Gastrocnemius medialis (tissue), 4 donors: ENCODE data around the gene HHLA2. TPM values are rescaled to one million over a fixed set of nuclear protein-coding genes. Genes with fewer than 3 reads are reported as not detected.

Experiments used
- ATAC-seq, 2 donors: fragments of 150-250 bp; one replicate each; pipeline ENCODE4 v1.9.1; 2016
- DNase-seq, 2 donors: peaks; one replicate each; pipeline ENCODE4 v3.0.0-alpha.2; 2019
- H3K27ac ChIP-seq, 4 donors: fragments of 200-600 bp; sonication (generic); 1 replicate in 1 of 4; 2 replicates in 3 of 4; pipeline ENCODE4 v1.5.1; 2016 to 2018; ENCODE audit warnings: mild to moderate bottlenecking in 2 of 4, moderate library complexity in 1 of 4
- H3K27me3 ChIP-seq, 3 donors: fragments of 200-600 bp; sonication (generic) in 2 of 3; 1 replicate in 1 of 3; 2 replicates in 2 of 3; pipeline versions ENCODE4 v1.5.1 to v1.6.0; 2016 to 2019; ENCODE audit warnings: mild to moderate bottlenecking in 1 of 3, moderate library complexity in 1 of 3
- H3K36me3 ChIP-seq, 2 donors: fragments of 200-600 bp; sonication (generic) in 1 of 2; one replicate each; pipeline ENCODE4 v1.5.1; 2017 to 2018
- H3K4me1 ChIP-seq, 2 donors: fragments of 200-600 bp; sonication (generic) in 1 of 2; one replicate each; pipeline ENCODE4 v1.5.1; 2016 to 2017; ENCODE audit warnings: mild to moderate bottlenecking in 2 of 2
- H3K4me3 ChIP-seq, 4 donors: fragments of 200-600 bp; sonication (generic) in 3 of 4; 1 replicate in 1 of 4; 2 replicates in 3 of 4; pipeline ENCODE4 v1.5.1; 2016 to 2019; ENCODE audit warnings: mild to moderate bottlenecking in 2 of 4
- H3K9me3 ChIP-seq, 3 donors: fragments of 200-600 bp; sonication (generic) in 2 of 3; 1 replicate in 1 of 3; 2 replicates in 2 of 3; pipeline ENCODE4 v1.5.1; 2016 to 2019
- POLR2A ChIP-seq, 2 donors: fragments of 450-650 bp; IDR thresholded peaks; one replicate each; pipeline ENCODE4 v1.6.1; 2017; ENCODE audit warnings: antibody characterized with exemption in 2 of 2, mild to moderate bottlenecking in 2 of 2, moderate library complexity in 2 of 2
- in situ Hi-C, 4 donors: fragments of 200-750 bp; cut with MboI; loops; one replicate each; pipeline versions ENCODE4 v1.15.0 to v1.8.0; 2017; ENCODE audit warnings: low sequenced_read_pairs in 4 of 4
- intact Hi-C: fragments of 100-400 bp; cut with DNase I; formaldehyde crosslinking; loops from one replicate; pipeline ENCODE4 v1.15.1; 2023; ENCODE audit warnings: low total_unique reads
- total RNA-seq, 4 donors: library from RNA; depleted of rRNA; stranded (reverse); fragments of >200 nt; gene quantifications; one replicate each; pipeline versions ENCODE4 v1.1.0 to v1.2.3, GENCODE V29; 2016
- TF ChIP-seq, protein P1 (sequence below), 5 experiments: fragments of 450-650 bp in 3 of 5; fragments of 200-600 bp in 2 of 5; sonication (generic) in 2 of 5; IDR thresholded peaks in 4 of 5; conservative IDR thresholded peaks in 1 of 5; 1 replicate in 4 of 5; 2 replicates in 1 of 5; pipeline ENCODE4 v1.5.1; 2016 to 2019; ENCODE audit warnings: antibody characterized with exemption in 5 of 5, mild to moderate bottlenecking in 3 of 5, moderate library complexity in 3 of 5

Gene HHLA2
- total RNA-seq, 4 donors from 2014 or later = 0.49 TPM; not detected in 3

DNA sequence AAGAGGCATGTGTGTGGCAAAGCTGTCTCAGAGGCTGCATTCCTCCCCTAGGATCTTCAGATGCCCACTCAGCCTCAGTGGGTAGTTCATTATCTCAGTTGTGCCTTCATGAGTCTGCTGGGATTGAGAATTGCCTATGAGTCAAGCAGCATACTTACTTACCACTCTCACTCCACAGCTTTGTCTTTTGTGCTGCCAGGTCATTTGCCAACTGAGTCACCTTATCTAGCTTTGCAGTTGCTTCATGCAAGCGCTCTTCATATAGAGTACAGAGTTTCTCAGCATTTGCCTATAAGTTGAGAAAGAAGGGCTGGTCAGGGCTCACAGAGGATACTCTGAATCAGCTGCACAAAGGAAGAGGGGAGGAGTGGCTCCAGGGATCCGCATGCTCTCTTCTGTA lies 124.6 kb downstream of the HHLA2 start:
- DNase-seq = no peak
- in situ Hi-C loops = loop anchor here in 1 of 4 donors (25.0 kb wide), 1 partner anchor 484 kb away; no protein-coding TSS in a partner anchor
- Histone ChIP-seq H3K27me3 (no peaks in the 10 kb centered on the region), H3K9me3 (no peaks in the 10 kb centered on the region), H3K4me1 (no peaks in the 10 kb centered on the region), H3K36me3 (no peaks in the 10 kb centered on the region), H3K4me3 (no peak overlapping the region), H3K27ac (no peak overlapping the region)
- ATAC-seq = no peak
- TF ChIP-seq POLR2A (IDR thresholded peaks at IDR 0.05) = no peak
- TF ChIP-seq, protein P1, sequence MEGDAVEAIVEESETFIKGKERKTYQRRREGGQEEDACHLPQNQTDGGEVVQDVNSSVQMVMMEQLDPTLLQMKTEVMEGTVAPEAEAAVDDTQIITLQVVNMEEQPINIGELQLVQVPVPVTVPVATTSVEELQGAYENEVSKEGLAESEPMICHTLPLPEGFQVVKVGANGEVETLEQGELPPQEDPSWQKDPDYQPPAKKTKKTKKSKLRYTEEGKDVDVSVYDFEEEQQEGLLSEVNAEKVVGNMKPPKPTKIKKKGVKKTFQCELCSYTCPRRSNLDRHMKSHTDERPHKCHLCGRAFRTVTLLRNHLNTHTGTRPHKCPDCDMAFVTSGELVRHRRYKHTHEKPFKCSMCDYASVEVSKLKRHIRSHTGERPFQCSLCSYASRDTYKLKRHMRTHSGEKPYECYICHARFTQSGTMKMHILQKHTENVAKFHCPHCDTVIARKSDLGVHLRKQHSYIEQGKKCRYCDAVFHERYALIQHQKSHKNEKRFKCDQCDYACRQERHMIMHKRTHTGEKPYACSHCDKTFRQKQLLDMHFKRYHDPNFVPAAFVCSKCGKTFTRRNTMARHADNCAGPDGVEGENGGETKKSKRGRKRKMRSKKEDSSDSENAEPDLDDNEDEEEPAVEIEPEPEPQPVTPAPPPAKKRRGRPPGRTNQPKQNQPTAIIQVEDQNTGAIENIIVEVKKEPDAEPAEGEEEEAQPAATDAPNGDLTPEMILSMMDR (IDR thresholded peaks at IDR 0.05 in 4 of 5, conservative IDR thresholded peaks at IDR 0.05 in 1 of 5) = no peak
- intact Hi-C loops = no loop called here

Other genes with a start within 250 kb of the HHLA2 start
- gene CD47, start 205.5 kb upstream of the HHLA2 start, total RNA-seq = 10 to 100 TPM; 14.5 to 30.3 (median 22.4) TPM
- 10 to 100 TPM in 2 of 4 donors, 1 to 10 TPM in 2; 7.2 to 18.5 (median 10.7) TPM for gene IFT57, start 74.1 kb upstream of the HHLA2 start, total RNA-seq
- gene MYH15, start 214.0 kb downstream of the HHLA2 start, total RNA-seq = under 1 TPM in 3 of 4 donors, not detected in 1; 0.10 to 0.27 (median 0.13) TPM